Measurements from ENCODE around the gene EEFSEC. TPM values are rescaled to one million over a fixed set of nuclear protein-coding genes. Genes with fewer than 3 reads are reported as not detected.

EEFSEC gene
- 2.4 and 3.8 TPM in 2 replicates for total RNA-seq (2014; rRNA removed; shearing (Covaris generic))
- polyA plus RNA-seq (2015; cell fraction: cytosol; rRNA removed) = 19.5 and 22.6 TPM in 2 replicates
- polyA plus RNA-seq (2015; cell fraction: nucleus; rRNA removed) = 16.8 and 32.9 TPM in 2 replicates

- peak; percentile 77 for DNase-seq (ENCODE audit: low read depth, low spot score)
- in situ Hi-C loops (cut with HindIII; ENCODE audit: low pct_unique_long_range_greater_than_20kb, low sequenced_read_pairs) = loop anchor here (25.0 kb wide), 1 partner anchor 159 kb away; no protein-coding TSS in a partner anchor
Observed at GRCh38 chr3:128153156-128154041, at the start of gene EEFSEC. Gene EEFSEC (plus strand): TSS chr3:128153481. CDS start chr3:128153508, 27 bp downstream.

GRCh38 chr3:128107834-128108233 is 45.4 kb upstream of the EEFSEC start:
- no peak for DNase-seq (ENCODE audit: low read depth, low spot score)

GRCh38 chr3:128111147-128111546 is 42.1 kb upstream of the EEFSEC start:
- no peak for DNase-seq (ENCODE audit: low read depth, low spot score)
- in situ Hi-C loops (cut with HindIII; ENCODE audit: low pct_unique_long_range_greater_than_20kb, low sequenced_read_pairs) = no loop called here

More at GRCh38 chr3:128107834-128108233, 45.4 kb upstream of the EEFSEC start:
- in situ Hi-C loops (cut with HindIII; ENCODE audit: low pct_unique_long_range_greater_than_20kb, low sequenced_read_pairs) = no loop called here

GRCh38 chr3:128112357-128112968 is 40.8 kb upstream of the EEFSEC start:
- DNase-seq (ENCODE audit: low read depth, low spot score) = no peak
- in situ Hi-C loops (cut with HindIII; ENCODE audit: low pct_unique_long_range_greater_than_20kb, low sequenced_read_pairs) = no loop called here

GRCh38 chr3:128113817-128114794 is 39.2 kb upstream of the EEFSEC start:
- DNase-seq (ENCODE audit: low read depth, low spot score) = no peak
- in situ Hi-C loops (cut with HindIII; ENCODE audit: low pct_unique_long_range_greater_than_20kb, low sequenced_read_pairs) = no loop called here

- in situ Hi-C loops (cut with HindIII; ENCODE audit: low pct_unique_long_range_greater_than_20kb, low sequenced_read_pairs) = no loop called here
- no peak for DNase-seq (ENCODE audit: low read depth, low spot score)
Observed at GRCh38 chr3:128122013-128122412, 31.3 kb upstream of the EEFSEC start.

- no peak for DNase-seq (ENCODE audit: low read depth, low spot score)
- in situ Hi-C loops (cut with HindIII; ENCODE audit: low pct_unique_long_range_greater_than_20kb, low sequenced_read_pairs) = no loop called here
Observed at GRCh38 chr3:128123156-128123537, 30.1 kb upstream of the EEFSEC start.

GRCh38 chr3:128123538-128124368 is 29.5 kb upstream of the EEFSEC start, which contains the start of gene RUVBL1:
Gene RUVBL1 (minus strand): TSS chr3:128123812. CDS start chr3:128123724, 88 bp downstream.
- peak; percentile 98 for DNase-seq (ENCODE audit: low read depth, low spot score)
- in situ Hi-C loops (cut with HindIII; ENCODE audit: low pct_unique_long_range_greater_than_20kb, low sequenced_read_pairs) = no loop called here

- in situ Hi-C loops (cut with HindIII; ENCODE audit: low pct_unique_long_range_greater_than_20kb, low sequenced_read_pairs) = no loop called here
- DNase-seq (ENCODE audit: low read depth, low spot score) = no peak
Observed at GRCh38 chr3:128127236-128127635, 26.0 kb upstream of the EEFSEC start.

- no peak for DNase-seq (ENCODE audit: low read depth, low spot score)
- in situ Hi-C loops (cut with HindIII; ENCODE audit: low pct_unique_long_range_greater_than_20kb, low sequenced_read_pairs) = no loop called here
Observed at GRCh38 chr3:128128251-128128650, 25.0 kb upstream of the EEFSEC start.

GRCh38 chr3:128131897-128132646 is 21.2 kb upstream of the EEFSEC start:
- in situ Hi-C loops (cut with HindIII; ENCODE audit: low pct_unique_long_range_greater_than_20kb, low sequenced_read_pairs) = no loop called here

GRCh38 chr3:128133273-128133883 is 19.9 kb upstream of the EEFSEC start:
- in situ Hi-C loops (cut with HindIII; ENCODE audit: low pct_unique_long_range_greater_than_20kb, low sequenced_read_pairs) = no loop called here
- peak; percentile 76 for DNase-seq (ENCODE audit: low read depth, low spot score)

More at GRCh38 chr3:128131897-128132646, 21.2 kb upstream of the EEFSEC start:
- no peak for DNase-seq (ENCODE audit: low read depth, low spot score)

GRCh38 chr3:128143496-128143895 is 9.8 kb upstream of the EEFSEC start:
- DNase-seq (ENCODE audit: low read depth, low spot score) = no peak
- in situ Hi-C loops (cut with HindIII; ENCODE audit: low pct_unique_long_range_greater_than_20kb, low sequenced_read_pairs) = no loop called here

GRCh38 chr3:128144512-128145187 is 8.6 kb upstream of the EEFSEC start:
- in situ Hi-C loops (cut with HindIII; ENCODE audit: low pct_unique_long_range_greater_than_20kb, low sequenced_read_pairs) = no loop called here
- DNase-seq (ENCODE audit: low read depth, low spot score) = no peak

GRCh38 chr3:128145279-128145678 is 8.0 kb upstream of the EEFSEC start:
- in situ Hi-C loops (cut with HindIII; ENCODE audit: low pct_unique_long_range_greater_than_20kb, low sequenced_read_pairs) = no loop called here
- no peak for DNase-seq (ENCODE audit: low read depth, low spot score)

Measured in SK-MEL-5 (cell line).